ENCODE measurements around the gene HLCS. TPM values are rescaled to one million over a fixed set of nuclear protein-coding genes. Genes with fewer than 3 reads are reported as not detected.

The HLCS gene
- total RNA-seq, 3 donors from 2014 or later, result 19.5 to 26.2 (median 20.3) TPM

- TF ChIP-seq CTCF (IDR thresholded peaks at IDR 0.05) (no peak), POLR2A (IDR thresholded peaks at IDR 0.05) (no peak), POLR2AphosphoS5 (IDR thresholded peaks at IDR 0.05) (no peak)
- intact Hi-C loops (cut with DNase I; ENCODE audit: low total_unique reads), result no loop called here
- no peak for DNase-seq (ENCODE audit: low spot score in 2 of 2)
- no peak overlapping the region for H3K27ac ChIP-seq
- no peaks in the 10 kb centered on the region for H3K36me3 ChIP-seq
- no peaks in the 10 kb centered on the region for H3K9me3 ChIP-seq
- H3K27me3 ChIP-seq, result peaks cover 0 to under 1% of the 10 kb centered on the region in 2 donors
- H3K4me1 ChIP-seq, result no peaks in the 10 kb centered on the region
- H3K4me3 ChIP-seq, result no peak overlapping the region
Measured at GRCh38 chr21:36753556-36753955, 212.9 kb downstream of the HLCS start.

- Histone ChIP-seq H3K9me3 (no peaks in the 10 kb centered on the region), H3K4me1 (no peaks in the 10 kb centered on the region), H3K27ac (no peak overlapping the region), H3K4me3 (no peak overlapping the region), H3K36me3 (no peaks in the 10 kb centered on the region), H3K27me3 (peaks cover 0 to 7% of the 10 kb centered on the region in 2 donors)
- DNase-seq (ENCODE audit: low spot score in 2 of 2), result no peak
- TF ChIP-seq CTCF (IDR thresholded peaks at IDR 0.05) (no peak), POLR2AphosphoS5 (IDR thresholded peaks at IDR 0.05) (no peak), POLR2A (IDR thresholded peaks at IDR 0.05) (no peak)
- intact Hi-C loops (cut with DNase I; ENCODE audit: low total_unique reads), result no loop called here
Measured at GRCh38 chr21:36751383-36751782, 215.1 kb downstream of the HLCS start.

GRCh38 chr21:36750576-36750959 lies 215.9 kb downstream of the HLCS start:
- H3K9me3 ChIP-seq, result no peaks in the 10 kb centered on the region
- no peak overlapping the region for H3K4me3 ChIP-seq
- H3K4me1 ChIP-seq, result no peaks in the 10 kb centered on the region
- no peak overlapping the region for H3K27ac ChIP-seq
- no peak for DNase-seq (ENCODE audit: low spot score in 2 of 2)
- H3K36me3 ChIP-seq, result no peaks in the 10 kb centered on the region
- TF ChIP-seq CTCF (IDR thresholded peaks at IDR 0.05), result no peak
- TF ChIP-seq POLR2A (IDR thresholded peaks at IDR 0.05), result no peak
- no peak for TF ChIP-seq POLR2AphosphoS5 (IDR thresholded peaks at IDR 0.05)
- intact Hi-C loops (cut with DNase I; ENCODE audit: low total_unique reads), result no loop called here
- peaks cover 0 to 7% of the 10 kb centered on the region in 2 donors for H3K27me3 ChIP-seq

- Histone ChIP-seq H3K27me3 (peaks cover 0 to 7% of the 10 kb centered on the region in 2 donors), H3K4me3 (no peak overlapping the region), H3K36me3 (no peaks in the 10 kb centered on the region), H3K4me1 (no peaks in the 10 kb centered on the region), H3K27ac (no peak overlapping the region), H3K9me3 (no peaks in the 10 kb centered on the region)
- DNase-seq (ENCODE audit: low spot score in 2 of 2), result no peak
- TF ChIP-seq POLR2A (IDR thresholded peaks at IDR 0.05) (no peak), POLR2AphosphoS5 (IDR thresholded peaks at IDR 0.05) (no peak), CTCF (IDR thresholded peaks at IDR 0.05) (no peak)
- intact Hi-C loops (cut with DNase I; ENCODE audit: low total_unique reads), result loop anchor here (10.0 kb wide), 1 partner anchor 245 kb away; no protein-coding TSS in a partner anchor
Measured at GRCh38 chr21:36749935-36750575, 216.4 kb downstream of the HLCS start.

GRCh38 chr21:36747815-36748383 lies 218.6 kb downstream of the HLCS start:
- no peaks in the 10 kb centered on the region for H3K36me3 ChIP-seq
- peaks cover 0 to 7% of the 10 kb centered on the region in 2 donors for H3K27me3 ChIP-seq
- H3K4me1 ChIP-seq, result no peaks in the 10 kb centered on the region
- no peaks in the 10 kb centered on the region for H3K9me3 ChIP-seq
- peak overlapping the region; percentile 35 to 64 (median 44) for H3K4me3 ChIP-seq
- no peak overlapping the region for H3K27ac ChIP-seq
- DNase-seq (ENCODE audit: low spot score in 2 of 2), result no peak
- intact Hi-C loops (cut with DNase I; ENCODE audit: low total_unique reads), result loop anchor here (10.0 kb wide), 1 partner anchor 243 kb away; no protein-coding TSS in a partner anchor
- TF ChIP-seq CTCF (IDR thresholded peaks at IDR 0.05), result peak in 1 of 3 donors; percentile 36
- no peak for TF ChIP-seq POLR2A (IDR thresholded peaks at IDR 0.05)
- no peak for TF ChIP-seq POLR2AphosphoS5 (IDR thresholded peaks at IDR 0.05)

All from breast epithelium (tissue), 4 donors.